C4-2B (cell line): ENCODE data around the gene C2CD4A.

Source experiments
- ZFX ChIP-seq: fragments of 450-650 bp; IDR thresholded peaks from 2 replicates; pipeline ENCODE4 v1.6.1; 2017
- TF ChIP-seq, protein P1 (sequence below): fragments of 450-650 bp; conservative IDR thresholded peaks from 2 replicates; pipeline ENCODE4 v1.5.1; 2017; ENCODE audit warnings: mild to moderate bottlenecking

DNA sequence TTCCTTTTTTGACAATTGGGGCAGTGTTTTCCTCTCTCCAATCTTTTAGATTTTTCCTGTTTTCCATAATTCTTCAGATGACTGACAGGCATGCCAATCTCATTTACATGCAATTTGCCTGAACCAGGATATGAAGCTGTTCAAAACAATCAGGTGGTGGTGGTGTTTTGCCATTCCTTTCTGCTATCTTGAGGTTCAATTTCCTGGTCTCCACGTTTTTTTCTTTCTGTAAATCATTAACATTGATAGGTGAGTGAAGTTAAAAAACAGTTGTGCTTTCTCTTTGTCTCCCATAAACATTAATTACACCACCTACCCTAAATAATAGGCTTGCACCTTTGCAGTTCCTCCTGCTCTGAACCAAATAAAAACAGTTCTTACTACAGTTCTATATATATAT, 49.1 kb downstream of the C2CD4A start:
- TF ChIP-seq, protein P1, sequence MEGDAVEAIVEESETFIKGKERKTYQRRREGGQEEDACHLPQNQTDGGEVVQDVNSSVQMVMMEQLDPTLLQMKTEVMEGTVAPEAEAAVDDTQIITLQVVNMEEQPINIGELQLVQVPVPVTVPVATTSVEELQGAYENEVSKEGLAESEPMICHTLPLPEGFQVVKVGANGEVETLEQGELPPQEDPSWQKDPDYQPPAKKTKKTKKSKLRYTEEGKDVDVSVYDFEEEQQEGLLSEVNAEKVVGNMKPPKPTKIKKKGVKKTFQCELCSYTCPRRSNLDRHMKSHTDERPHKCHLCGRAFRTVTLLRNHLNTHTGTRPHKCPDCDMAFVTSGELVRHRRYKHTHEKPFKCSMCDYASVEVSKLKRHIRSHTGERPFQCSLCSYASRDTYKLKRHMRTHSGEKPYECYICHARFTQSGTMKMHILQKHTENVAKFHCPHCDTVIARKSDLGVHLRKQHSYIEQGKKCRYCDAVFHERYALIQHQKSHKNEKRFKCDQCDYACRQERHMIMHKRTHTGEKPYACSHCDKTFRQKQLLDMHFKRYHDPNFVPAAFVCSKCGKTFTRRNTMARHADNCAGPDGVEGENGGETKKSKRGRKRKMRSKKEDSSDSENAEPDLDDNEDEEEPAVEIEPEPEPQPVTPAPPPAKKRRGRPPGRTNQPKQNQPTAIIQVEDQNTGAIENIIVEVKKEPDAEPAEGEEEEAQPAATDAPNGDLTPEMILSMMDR, result no peak
- TF ChIP-seq ZFX, result no peak
